Measurements from ENCODE around the gene NTPCR.

GRCh38 chr1:233031521-233031920 is 81.1 kb downstream of the NTPCR start:
- TF ChIP-seq POLR2AphosphoS5 (IDR thresholded peaks at IDR 0.05; ENCODE audit: low read depth) (no peak), CTCF (IDR thresholded peaks at IDR 0.05; ENCODE audit: insufficient read depth, low read length) (no peak), GABPA (IDR thresholded peaks at IDR 0.05; ENCODE audit: low read depth) (no peak), SPI1 (IDR thresholded peaks at IDR 0.05; ENCODE audit: borderline replicate concordance, low read depth) (no peak)
- TF ChIP-seq, protein P1, sequence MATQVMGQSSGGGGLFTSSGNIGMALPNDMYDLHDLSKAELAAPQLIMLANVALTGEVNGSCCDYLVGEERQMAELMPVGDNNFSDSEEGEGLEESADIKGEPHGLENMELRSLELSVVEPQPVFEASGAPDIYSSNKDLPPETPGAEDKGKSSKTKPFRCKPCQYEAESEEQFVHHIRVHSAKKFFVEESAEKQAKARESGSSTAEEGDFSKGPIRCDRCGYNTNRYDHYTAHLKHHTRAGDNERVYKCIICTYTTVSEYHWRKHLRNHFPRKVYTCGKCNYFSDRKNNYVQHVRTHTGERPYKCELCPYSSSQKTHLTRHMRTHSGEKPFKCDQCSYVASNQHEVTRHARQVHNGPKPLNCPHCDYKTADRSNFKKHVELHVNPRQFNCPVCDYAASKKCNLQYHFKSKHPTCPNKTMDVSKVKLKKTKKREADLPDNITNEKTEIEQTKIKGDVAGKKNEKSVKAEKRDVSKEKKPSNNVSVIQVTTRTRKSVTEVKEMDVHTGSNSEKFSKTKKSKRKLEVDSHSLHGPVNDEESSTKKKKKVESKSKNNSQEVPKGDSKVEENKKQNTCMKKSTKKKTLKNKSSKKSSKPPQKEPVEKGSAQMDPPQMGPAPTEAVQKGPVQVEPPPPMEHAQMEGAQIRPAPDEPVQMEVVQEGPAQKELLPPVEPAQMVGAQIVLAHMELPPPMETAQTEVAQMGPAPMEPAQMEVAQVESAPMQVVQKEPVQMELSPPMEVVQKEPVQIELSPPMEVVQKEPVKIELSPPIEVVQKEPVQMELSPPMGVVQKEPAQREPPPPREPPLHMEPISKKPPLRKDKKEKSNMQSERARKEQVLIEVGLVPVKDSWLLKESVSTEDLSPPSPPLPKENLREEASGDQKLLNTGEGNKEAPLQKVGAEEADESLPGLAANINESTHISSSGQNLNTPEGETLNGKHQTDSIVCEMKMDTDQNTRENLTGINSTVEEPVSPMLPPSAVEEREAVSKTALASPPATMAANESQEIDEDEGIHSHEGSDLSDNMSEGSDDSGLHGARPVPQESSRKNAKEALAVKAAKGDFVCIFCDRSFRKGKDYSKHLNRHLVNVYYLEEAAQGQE (IDR thresholded peaks at IDR 0.05; ENCODE audit: insufficient replicate concordance, low read depth), result no peak

Measured in HL-60 (cell line).